Endothelial cell of umbilical vein (primary cell): ENCODE data around the gene PGAP6.

Source experiments
- CTCF ChIP-seq, 2 donors: IDR thresholded peaks; 1 replicate in 1 of 2; 2 replicates in 1 of 2; pipeline ENCODE4 v1.5.1; 2011; ENCODE audit warnings: low read length in 2 of 2, mild to moderate bottlenecking in 2 of 2, moderate library complexity in 2 of 2, control low read depth in 1 of 2, inconsistent platforms in 1 of 2, low read depth in 1 of 2; ENCODE audit not compliant: insufficient read depth in 1 of 2; ENCODE audit errors: extremely low read depth in 1 of 2
- MAX ChIP-seq: IDR thresholded peaks from 2 replicates; pipeline ENCODE4 v1.6.1; 2011; ENCODE audit not compliant: insufficient read depth, insufficient read length
- POLR2A ChIP-seq: IDR thresholded peaks from 2 replicates; pipeline ENCODE4 v1.6.1; 2012; ENCODE audit warnings: low read depth, mild to moderate bottlenecking, control low read depth, low read length

- no peak for TF ChIP-seq CTCF (IDR thresholded peaks at IDR 0.05; ENCODE audit: extremely low read depth in 1 of 2, insufficient read depth in 1 of 2, low read depth in 1 of 2, low read length in 2 of 2)
- no peak for TF ChIP-seq POLR2A
- no peak for TF ChIP-seq MAX
Observed at GRCh38 chr16:389352-389751, 7.6 kb upstream of the PGAP6 start.
